Testis (tissue), 2 donors: ENCODE results near the gene PTPRG.

ENCODE experiments used
- POLR2A ChIP-seq: fragments of 450-650 bp; IDR thresholded peaks from one replicate; pipeline ENCODE4 v1.6.1; 2017; ENCODE audit warnings: antibody characterized with exemption, mild to moderate bottlenecking, moderate library complexity
- TF ChIP-seq, protein P1 (sequence below), 3 experiments: fragments of 450-650 bp in 2 of 3; fragments of 200-600 bp in 1 of 3; sonication (generic) in 1 of 3; IDR thresholded peaks; one replicate each; pipeline ENCODE4 v1.5.1; 2016 to 2019; ENCODE audit warnings: antibody characterized with exemption in 3 of 3, mild to moderate bottlenecking in 2 of 3, moderate library complexity in 1 of 3

DNA sequence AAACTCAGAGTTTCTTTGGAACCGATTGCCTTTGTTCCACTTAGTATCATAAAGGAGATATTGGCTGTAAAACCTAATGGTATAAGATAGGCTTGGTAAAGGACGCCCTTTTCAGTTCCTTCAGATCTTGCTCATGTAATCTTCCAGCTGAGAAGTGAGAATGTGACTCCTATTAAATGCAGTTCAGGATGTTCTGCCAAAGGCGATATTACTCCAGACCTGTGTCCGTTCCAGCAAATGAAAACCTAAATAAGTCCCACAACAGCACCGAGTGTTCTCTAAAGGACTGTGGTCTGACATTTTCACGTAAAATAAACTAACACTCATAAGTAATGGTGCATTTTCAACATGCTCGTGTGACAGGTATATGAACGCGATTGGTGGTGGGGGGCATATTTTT lies 535.8 kb downstream of the PTPRG start:
- TF ChIP-seq, protein P1, sequence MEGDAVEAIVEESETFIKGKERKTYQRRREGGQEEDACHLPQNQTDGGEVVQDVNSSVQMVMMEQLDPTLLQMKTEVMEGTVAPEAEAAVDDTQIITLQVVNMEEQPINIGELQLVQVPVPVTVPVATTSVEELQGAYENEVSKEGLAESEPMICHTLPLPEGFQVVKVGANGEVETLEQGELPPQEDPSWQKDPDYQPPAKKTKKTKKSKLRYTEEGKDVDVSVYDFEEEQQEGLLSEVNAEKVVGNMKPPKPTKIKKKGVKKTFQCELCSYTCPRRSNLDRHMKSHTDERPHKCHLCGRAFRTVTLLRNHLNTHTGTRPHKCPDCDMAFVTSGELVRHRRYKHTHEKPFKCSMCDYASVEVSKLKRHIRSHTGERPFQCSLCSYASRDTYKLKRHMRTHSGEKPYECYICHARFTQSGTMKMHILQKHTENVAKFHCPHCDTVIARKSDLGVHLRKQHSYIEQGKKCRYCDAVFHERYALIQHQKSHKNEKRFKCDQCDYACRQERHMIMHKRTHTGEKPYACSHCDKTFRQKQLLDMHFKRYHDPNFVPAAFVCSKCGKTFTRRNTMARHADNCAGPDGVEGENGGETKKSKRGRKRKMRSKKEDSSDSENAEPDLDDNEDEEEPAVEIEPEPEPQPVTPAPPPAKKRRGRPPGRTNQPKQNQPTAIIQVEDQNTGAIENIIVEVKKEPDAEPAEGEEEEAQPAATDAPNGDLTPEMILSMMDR (IDR thresholded peaks at IDR 0.05): no peak
- no peak for TF ChIP-seq POLR2A
